K562 (cell line): ENCODE results near the gene ATP2B1. TPM values are rescaled to one million over a fixed set of nuclear protein-coding genes. Genes with fewer than 3 reads are reported as not detected.

Source experiments
- ESRRB ChIP-seq: fragments of 250-450 bp; sonication (Bioruptor Pico); IDR thresholded peaks from 2 replicates; pipeline ENCODE4 v1.5.0; 2020; ENCODE audit warnings: mild to moderate bottlenecking, moderate library complexity, borderline replicate concordance
- JUN ChIP-seq, 2 experiments: sonication (generic) in 1 of 2; formaldehyde crosslinking in 1 of 2; IDR thresholded peaks; 2 replicates each; pipeline versions ENCODE4 v1.6.1 to v1.8.0; 2012 to 2022; ENCODE audit warnings: borderline replicate concordance in 2 of 2, mild to moderate bottlenecking in 2 of 2, improper control_type of control experiment in 1 of 2, low read depth in 1 of 2, low read length in 1 of 2, missing genetic modification reagents in 1 of 2
- MNT ChIP-seq, 2 experiments: fragments of 450-650 bp; conservative IDR thresholded peaks; 2 replicates each; pipeline ENCODE4 v1.6.1; 2017; ENCODE audit warnings: mild to moderate bottlenecking in 2 of 2, moderate library complexity in 2 of 2
- TRIM28 ChIP-seq: fragments of 450-650 bp; IDR thresholded peaks from 2 replicates; pipeline ENCODE4 v1.6.1; 2017
- ZNF511 ChIP-seq: sonication (generic); formaldehyde crosslinking; IDR thresholded peaks from 2 replicates; pipeline ENCODE4 v1.8.0; 2022; ENCODE audit warnings: mild to moderate bottlenecking, missing genetic modification reagents
- polyA plus RNA-seq, 8 experiments: library from polyadenylated mRNA; depleted of rRNA in 4 of 8; stranded (reverse) in 5 of 8; unstranded in 3 of 8; fragments of >200 nt; fragmentation: Nextera tagmentation in 2 of 8; fragmentation: Illumina TruSeq in 1 of 8; extraction: Ambion mirVana in 2 of 8; extraction: Trizol in 1 of 8; gene quantifications; 2 replicates each; pipeline versions ENCODE4 v1.2.1 to v1.2.3, GENCODE V29; 2011 to 2014; ENCODE audit warnings: inconsistent platforms in 1 of 8, missing spikeins in 1 of 8
- total RNA-seq, 7 experiments: library from RNA; depleted of rRNA in 6 of 7; stranded (reverse); fragments of >200 nt in 6 of 7; fragmentation: Illumina TruSeq in 2 of 7; extraction: Trizol in 2 of 7; gene quantifications; 2 replicates each; pipeline versions ENCODE4 v1.2.1 to v1.2.3, GENCODE V29; 2011 to 2021; ENCODE audit warnings: low replicate concordance in 1 of 7
- TF ChIP-seq, protein P1 (sequence below): fragments of 250-450 bp; sonication (Bioruptor Pico); IDR thresholded peaks from 2 replicates; pipeline ENCODE4 v1.5.0; 2020; ENCODE audit warnings: mild to moderate bottlenecking, borderline replicate concordance

ATP2B1 gene
- total and polyA plus RNA-seq, 9 of the 15 experiments (the other 6 are each of a cell fraction or from before 2014, with no cell fraction given) = 8.6 to 39.0 (median 27.8) TPM

GRCh38 chr12:89717759-89718523, 9.3 kb upstream of the ATP2B1 start (continued):
- TF ChIP-seq MNT (conservative IDR thresholded peaks at IDR 0.05) = no peak
- TF ChIP-seq, protein P1, sequence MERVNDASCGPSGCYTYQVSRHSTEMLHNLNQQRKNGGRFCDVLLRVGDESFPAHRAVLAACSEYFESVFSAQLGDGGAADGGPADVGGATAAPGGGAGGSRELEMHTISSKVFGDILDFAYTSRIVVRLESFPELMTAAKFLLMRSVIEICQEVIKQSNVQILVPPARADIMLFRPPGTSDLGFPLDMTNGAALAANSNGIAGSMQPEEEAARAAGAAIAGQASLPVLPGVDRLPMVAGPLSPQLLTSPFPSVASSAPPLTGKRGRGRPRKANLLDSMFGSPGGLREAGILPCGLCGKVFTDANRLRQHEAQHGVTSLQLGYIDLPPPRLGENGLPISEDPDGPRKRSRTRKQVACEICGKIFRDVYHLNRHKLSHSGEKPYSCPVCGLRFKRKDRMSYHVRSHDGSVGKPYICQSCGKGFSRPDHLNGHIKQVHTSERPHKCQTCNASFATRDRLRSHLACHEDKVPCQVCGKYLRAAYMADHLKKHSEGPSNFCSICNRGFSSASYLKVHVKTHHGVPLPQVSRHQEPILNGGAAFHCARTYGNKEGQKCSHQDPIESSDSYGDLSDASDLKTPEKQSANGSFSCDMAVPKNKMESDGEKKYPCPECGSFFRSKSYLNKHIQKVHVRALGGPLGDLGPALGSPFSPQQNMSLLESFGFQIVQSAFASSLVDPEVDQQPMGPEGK (CRISPR knock-in tag) = no peak
- no peak for TF ChIP-seq ZNF511 (CRISPR knock-in tag)
- no peak for TF ChIP-seq TRIM28
- TF ChIP-seq ESRRB (CRISPR knock-in tag) = no peak
- TF ChIP-seq JUN (IDR thresholded peaks at IDR 0.05; ENCODE audit: borderline replicate concordance, low read depth, low read length) = no peak
- no peak for TF ChIP-seq JUN (CRISPR knock-in tag; IDR thresholded peaks at IDR 0.05; ENCODE audit: borderline replicate concordance)
- TF ChIP-seq, all 486 proteins: peak for 0
